HCT116 (cell line): ENCODE measurements around the gene RBM47.
A peak's percentile ranks its signal among the peaks of the same experiment; 100 is the strongest.

Experiments
- CEBPB ChIP-seq: IDR thresholded peaks from 2 replicates; pipeline ENCODE4 v1.6.1; 2012; ENCODE audit warnings: low read depth
- EGR1 ChIP-seq: IDR thresholded peaks from 2 replicates; pipeline ENCODE4 v1.6.1; 2012; ENCODE audit warnings: low read depth
- EZH2 ChIP-seq: fragments of 200-600 bp; sonication (generic); IDR thresholded peaks from 2 replicates; pipeline ENCODE4 v1.6.1; 2017; ENCODE audit warnings: antibody characterized with exemption, mixed run types
- EZH2phosphoT487 ChIP-seq: fragments of 200-600 bp; IDR thresholded peaks from 2 replicates; pipeline ENCODE4 v1.6.1; 2018; ENCODE audit warnings: antibody characterized with exemption, borderline replicate concordance
- FOSL1 ChIP-seq: IDR thresholded peaks from 2 replicates; pipeline ENCODE4 v1.6.1; 2012; ENCODE audit warnings: low read depth
- JUND ChIP-seq: IDR thresholded peaks from 2 replicates; pipeline ENCODE4 v1.6.1; 2012
- MAX ChIP-seq: IDR thresholded peaks from 2 replicates; pipeline ENCODE4 v1.6.1; 2012
- POLR2A ChIP-seq: IDR thresholded peaks from 2 replicates; pipeline ENCODE4 v1.7.0; 2011; ENCODE audit warnings: borderline replicate concordance; ENCODE audit not compliant: insufficient read depth, insufficient read length; ENCODE audit errors: extremely low read depth
- POLR2AphosphoS5 ChIP-seq: IDR thresholded peaks from 2 replicates; pipeline ENCODE4 v1.6.1; 2011; ENCODE audit warnings: mild to moderate bottlenecking, low read depth, low read length, moderate library complexity
- RAD21 ChIP-seq: IDR thresholded peaks from 2 replicates; pipeline ENCODE4 v1.6.1; 2012; ENCODE audit warnings: low read depth, mild to moderate bottlenecking
- SRF ChIP-seq: IDR thresholded peaks from 2 replicates; pipeline ENCODE4 v1.6.1; 2012; ENCODE audit warnings: low read depth
- ZNF274 ChIP-seq: fragments of 200-500 bp; sonication (Bioruptor generic); IDR thresholded peaks from 2 replicates; pipeline ENCODE4 v1.6.1; 2014; ENCODE audit warnings: mild to moderate bottlenecking, low read depth, low read length, inconsistent platforms
- TF ChIP-seq, protein P1 (sequence below): IDR thresholded peaks from 2 replicates; pipeline ENCODE4 v1.6.1; 2011; ENCODE audit warnings: mild to moderate bottlenecking, low read length, moderate library complexity; ENCODE audit not compliant: insufficient replicate concordance; ENCODE audit errors: extremely low read depth
- TF ChIP-seq, protein P2 (sequence below), 3 experiments: fragments of 200-600 bp in 1 of 3; sonication (generic) in 1 of 3; IDR thresholded peaks in 2 of 3; conservative IDR thresholded peaks in 1 of 3; 2 replicates each; pipeline ENCODE4 v1.5.1; 2012 to 2017; ENCODE audit warnings: low read depth in 2 of 3, low read length in 2 of 3, antibody characterized with exemption in 1 of 3, borderline replicate concordance in 1 of 3, control low read depth in 1 of 3, mild to moderate bottlenecking in 1 of 3, mixed read lengths in 1 of 3, mixed run types in 1 of 3, moderate library complexity in 1 of 3; ENCODE audit not compliant: insufficient read depth in 1 of 3

GRCh38 chr4:40629401-40630334 lies at the start of gene RBM47:
- TF ChIP-seq, protein P1, sequence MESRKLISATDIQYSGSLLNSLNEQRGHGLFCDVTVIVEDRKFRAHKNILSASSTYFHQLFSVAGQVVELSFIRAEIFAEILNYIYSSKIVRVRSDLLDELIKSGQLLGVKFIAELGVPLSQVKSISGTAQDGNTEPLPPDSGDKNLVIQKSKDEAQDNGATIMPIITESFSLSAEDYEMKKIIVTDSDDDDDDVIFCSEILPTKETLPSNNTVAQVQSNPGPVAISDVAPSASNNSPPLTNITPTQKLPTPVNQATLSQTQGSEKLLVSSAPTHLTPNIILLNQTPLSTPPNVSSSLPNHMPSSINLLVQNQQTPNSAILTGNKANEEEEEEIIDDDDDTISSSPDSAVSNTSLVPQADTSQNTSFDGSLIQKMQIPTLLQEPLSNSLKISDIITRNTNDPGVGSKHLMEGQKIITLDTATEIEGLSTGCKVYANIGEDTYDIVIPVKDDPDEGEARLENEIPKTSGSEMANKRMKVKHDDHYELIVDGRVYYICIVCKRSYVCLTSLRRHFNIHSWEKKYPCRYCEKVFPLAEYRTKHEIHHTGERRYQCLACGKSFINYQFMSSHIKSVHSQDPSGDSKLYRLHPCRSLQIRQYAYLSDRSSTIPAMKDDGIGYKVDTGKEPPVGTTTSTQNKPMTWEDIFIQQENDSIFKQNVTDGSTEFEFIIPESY, result no peak
- TF ChIP-seq RAD21 (peak; percentile 24; the same call in 1 of the 2 replicates), POLR2A (no peak), CEBPB (no peak), MAX (no peak), POLR2AphosphoS5 (peak; percentile 55), EZH2phosphoT487 (no peak), FOSL1 (no peak), JUND (no peak), SRF (no peak), EZH2 (no peak), EGR1 (no peak), ZNF274 (no peak)
- TF ChIP-seq, protein P2, sequence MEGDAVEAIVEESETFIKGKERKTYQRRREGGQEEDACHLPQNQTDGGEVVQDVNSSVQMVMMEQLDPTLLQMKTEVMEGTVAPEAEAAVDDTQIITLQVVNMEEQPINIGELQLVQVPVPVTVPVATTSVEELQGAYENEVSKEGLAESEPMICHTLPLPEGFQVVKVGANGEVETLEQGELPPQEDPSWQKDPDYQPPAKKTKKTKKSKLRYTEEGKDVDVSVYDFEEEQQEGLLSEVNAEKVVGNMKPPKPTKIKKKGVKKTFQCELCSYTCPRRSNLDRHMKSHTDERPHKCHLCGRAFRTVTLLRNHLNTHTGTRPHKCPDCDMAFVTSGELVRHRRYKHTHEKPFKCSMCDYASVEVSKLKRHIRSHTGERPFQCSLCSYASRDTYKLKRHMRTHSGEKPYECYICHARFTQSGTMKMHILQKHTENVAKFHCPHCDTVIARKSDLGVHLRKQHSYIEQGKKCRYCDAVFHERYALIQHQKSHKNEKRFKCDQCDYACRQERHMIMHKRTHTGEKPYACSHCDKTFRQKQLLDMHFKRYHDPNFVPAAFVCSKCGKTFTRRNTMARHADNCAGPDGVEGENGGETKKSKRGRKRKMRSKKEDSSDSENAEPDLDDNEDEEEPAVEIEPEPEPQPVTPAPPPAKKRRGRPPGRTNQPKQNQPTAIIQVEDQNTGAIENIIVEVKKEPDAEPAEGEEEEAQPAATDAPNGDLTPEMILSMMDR (IDR thresholded peaks at IDR 0.05 in 2 of 3, conservative IDR thresholded peaks at IDR 0.05 in 1 of 3; ENCODE audit: borderline replicate concordance in 1 of 3, insufficient read depth in 1 of 3, low read depth in 2 of 3, low read length in 2 of 3), result 0 out of 6 replicates have a peak, but pooled peaks of 1 of the 3 experiments have one; percentile 13
